Hepatocyte (in vitro differentiated cells): ENCODE results near the gene ASB1.

Experiments
- EZH2 ChIP-seq: fragments of 200-600 bp; sonication (generic); IDR thresholded peaks from 2 replicates; pipeline ENCODE4 v1.6.1; 2016; ENCODE audit warnings: antibody characterized with exemption, mild to moderate bottlenecking, borderline replicate concordance
- EZH2phosphoT487 ChIP-seq: fragments of 200-600 bp; sonication (generic); IDR thresholded peaks from one replicate; pipeline ENCODE4 v1.6.1; 2018; ENCODE audit warnings: antibody characterized with exemption, mild to moderate bottlenecking, low read depth, moderate library complexity; ENCODE audit not compliant: unreplicated experiment, severe bottlenecking
- TF ChIP-seq, protein P1 (sequence below): fragments of 200-600 bp; sonication (generic); IDR thresholded peaks from 2 replicates; pipeline ENCODE4 v1.5.1; 2016; ENCODE audit warnings: antibody characterized with exemption, mild to moderate bottlenecking; ENCODE audit not compliant: poor library complexity

- TF ChIP-seq, protein P1, sequence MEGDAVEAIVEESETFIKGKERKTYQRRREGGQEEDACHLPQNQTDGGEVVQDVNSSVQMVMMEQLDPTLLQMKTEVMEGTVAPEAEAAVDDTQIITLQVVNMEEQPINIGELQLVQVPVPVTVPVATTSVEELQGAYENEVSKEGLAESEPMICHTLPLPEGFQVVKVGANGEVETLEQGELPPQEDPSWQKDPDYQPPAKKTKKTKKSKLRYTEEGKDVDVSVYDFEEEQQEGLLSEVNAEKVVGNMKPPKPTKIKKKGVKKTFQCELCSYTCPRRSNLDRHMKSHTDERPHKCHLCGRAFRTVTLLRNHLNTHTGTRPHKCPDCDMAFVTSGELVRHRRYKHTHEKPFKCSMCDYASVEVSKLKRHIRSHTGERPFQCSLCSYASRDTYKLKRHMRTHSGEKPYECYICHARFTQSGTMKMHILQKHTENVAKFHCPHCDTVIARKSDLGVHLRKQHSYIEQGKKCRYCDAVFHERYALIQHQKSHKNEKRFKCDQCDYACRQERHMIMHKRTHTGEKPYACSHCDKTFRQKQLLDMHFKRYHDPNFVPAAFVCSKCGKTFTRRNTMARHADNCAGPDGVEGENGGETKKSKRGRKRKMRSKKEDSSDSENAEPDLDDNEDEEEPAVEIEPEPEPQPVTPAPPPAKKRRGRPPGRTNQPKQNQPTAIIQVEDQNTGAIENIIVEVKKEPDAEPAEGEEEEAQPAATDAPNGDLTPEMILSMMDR, result no peak
- TF ChIP-seq EZH2 (no peak), EZH2phosphoT487 (no peak)
Observed at GRCh38 chr2:238488347-238488826, 61.7 kb downstream of the ASB1 start.
